Stimulated activated memory B cell treated with anti-CD40 and anti-IgM and Interleukin-4, amounts not matched to agents 10 μg/mL and 1 μg/mL and 100 μg/mL, for 72 hours (primary cell): ENCODE results near the gene RCN1.
A peak's percentile ranks its signal among the peaks of the same experiment; 100 is the strongest.

ENCODE experiments used
- ATAC-seq: fragments of 150-1000 bp; cut with Tn5 transposase; 2 replicates; pipeline ENCODE4 v1.10.0; 2021
- H3K27ac Mint-ChIP-seq: one replicate; pipeline ENCODE4 v1.8.0; 2022; ENCODE audit warnings: mild to moderate bottlenecking, mixed read lengths
- H3K27me3 Mint-ChIP-seq: one replicate; pipeline ENCODE4 v1.8.0; 2022; ENCODE audit warnings: mixed read lengths
- H3K36me3 Mint-ChIP-seq: one replicate; pipeline ENCODE4 v1.8.0; 2022; ENCODE audit warnings: mixed read lengths
- H3K4me1 Mint-ChIP-seq: one replicate; pipeline ENCODE4 v1.8.0; 2022; ENCODE audit warnings: mixed read lengths
- H3K4me3 Mint-ChIP-seq: one replicate; pipeline ENCODE4 v1.8.0; 2022; ENCODE audit warnings: mild to moderate bottlenecking, moderate library complexity, mixed read lengths
- H3K9me3 Mint-ChIP-seq: one replicate; pipeline ENCODE4 v1.8.0; 2022; ENCODE audit warnings: mixed read lengths

The RCN1 gene

GRCh38 chr11:32069361-32070058, 21.4 kb upstream of the RCN1 start:
- Mint-ChIP-seq H3K27ac (no peak overlapping the region), H3K36me3 (no peaks in the 10 kb centered on the region), H3K4me1 (no peaks in the 10 kb centered on the region), H3K27me3 (peaks cover 35% of the 10 kb centered on the region), H3K4me3 (no peak overlapping the region), H3K9me3 (no peaks in the 10 kb centered on the region)
- peak; percentile 46 for ATAC-seq

- H3K4me3 Mint-ChIP-seq = no peak overlapping the region
- peaks cover 40% of the 10 kb centered on the region for H3K27me3 Mint-ChIP-seq
- no peak overlapping the region for H3K27ac Mint-ChIP-seq
- H3K4me1 Mint-ChIP-seq = no peaks in the 10 kb centered on the region
- ATAC-seq = no peak
- H3K9me3 Mint-ChIP-seq = no peaks in the 10 kb centered on the region
- H3K36me3 Mint-ChIP-seq = no peaks in the 10 kb centered on the region
These were observed 20.2 kb upstream of the RCN1 start for GRCh38 chr11:32070692-32071091.

- peaks cover 45% of the 10 kb centered on the region for H3K27me3 Mint-ChIP-seq
- H3K36me3 Mint-ChIP-seq = no peaks in the 10 kb centered on the region
- H3K9me3 Mint-ChIP-seq = peaks cover 3% of the 10 kb centered on the region
- H3K27ac Mint-ChIP-seq = no peak overlapping the region
- no peaks in the 10 kb centered on the region for H3K4me1 Mint-ChIP-seq
- H3K4me3 Mint-ChIP-seq = no peak overlapping the region
- no peak for ATAC-seq
These were observed 19.1 kb upstream of the RCN1 start for GRCh38 chr11:32071811-32072210.

GRCh38 chr11:32072872-32073643, 17.8 kb upstream of the RCN1 start:
- no peaks in the 10 kb centered on the region for H3K4me1 Mint-ChIP-seq
- no peaks in the 10 kb centered on the region for H3K36me3 Mint-ChIP-seq
- peaks cover 3% of the 10 kb centered on the region for H3K9me3 Mint-ChIP-seq
- ATAC-seq = no peak
- peaks cover 57% of the 10 kb centered on the region for H3K27me3 Mint-ChIP-seq
- H3K4me3 Mint-ChIP-seq = no peak overlapping the region
- no peak overlapping the region for H3K27ac Mint-ChIP-seq

- H3K9me3 Mint-ChIP-seq = peaks cover 3% of the 10 kb centered on the region
These were observed 17.2 kb upstream of the RCN1 start for GRCh38 chr11:32073644-32074026.

GRCh38 chr11:32079553-32079952, 11.3 kb upstream of the RCN1 start:
- peaks cover 3% of the 10 kb centered on the region for H3K9me3 Mint-ChIP-seq
- H3K27me3 Mint-ChIP-seq = peaks cover 43% of the 10 kb centered on the region
- no peaks in the 10 kb centered on the region for H3K4me1 Mint-ChIP-seq
- no peak overlapping the region for H3K4me3 Mint-ChIP-seq
- no peak for ATAC-seq
- no peak overlapping the region for H3K27ac Mint-ChIP-seq
- no peaks in the 10 kb centered on the region for H3K36me3 Mint-ChIP-seq

More at GRCh38 chr11:32073644-32074026, 17.2 kb upstream of the RCN1 start:
- ATAC-seq = no peak
- Mint-ChIP-seq H3K4me1 (no peaks in the 10 kb centered on the region), H3K27ac (no peak overlapping the region), H3K36me3 (no peaks in the 10 kb centered on the region), H3K27me3 (peaks cover 57% of the 10 kb centered on the region), H3K4me3 (no peak overlapping the region)

GRCh38 chr11:32080361-32080980, 10.4 kb upstream of the RCN1 start:
- no peak overlapping the region for H3K4me3 Mint-ChIP-seq
- H3K4me1 Mint-ChIP-seq = no peaks in the 10 kb centered on the region
- H3K27ac Mint-ChIP-seq = no peak overlapping the region
- H3K9me3 Mint-ChIP-seq = peaks cover 3% of the 10 kb centered on the region
- ATAC-seq = no peak
- H3K27me3 Mint-ChIP-seq = peaks cover 34% of the 10 kb centered on the region
- H3K36me3 Mint-ChIP-seq = no peaks in the 10 kb centered on the region

- peak; percentile 35 for ATAC-seq
- no peaks in the 10 kb centered on the region for H3K36me3 Mint-ChIP-seq
- no peak overlapping the region for H3K27ac Mint-ChIP-seq
- peaks cover 29% of the 10 kb centered on the region for H3K27me3 Mint-ChIP-seq
- peaks cover 3% of the 10 kb centered on the region for H3K9me3 Mint-ChIP-seq
- no peaks in the 10 kb centered on the region for H3K4me1 Mint-ChIP-seq
- no peak overlapping the region for H3K4me3 Mint-ChIP-seq
These were observed 9.7 kb upstream of the RCN1 start for GRCh38 chr11:32081129-32081641.

- Mint-ChIP-seq H3K4me1 (no peaks in the 10 kb centered on the region), H3K36me3 (no peaks in the 10 kb centered on the region), H3K27ac (no peak overlapping the region), H3K4me3 (no peak overlapping the region), H3K9me3 (no peaks in the 10 kb centered on the region), H3K27me3 (peaks cover 31% of the 10 kb centered on the region)
- ATAC-seq = no peak
These were observed 9.0 kb upstream of the RCN1 start for GRCh38 chr11:32081901-32082300.

GRCh38 chr11:32082346-32082986, 8.4 kb upstream of the RCN1 start:
- ATAC-seq = no peak
- Mint-ChIP-seq H3K4me1 (no peaks in the 10 kb centered on the region), H3K27me3 (peaks cover 30% of the 10 kb centered on the region)

GRCh38 chr11:32087597-32087996, 3.3 kb upstream of the RCN1 start:
- H3K27me3 Mint-ChIP-seq = peaks cover 25% of the 10 kb centered on the region
- H3K9me3 Mint-ChIP-seq = no peaks in the 10 kb centered on the region
- peaks cover 15% of the 10 kb centered on the region for H3K4me1 Mint-ChIP-seq
- H3K4me3 Mint-ChIP-seq = no peak overlapping the region
- no peak overlapping the region for H3K27ac Mint-ChIP-seq
- H3K36me3 Mint-ChIP-seq = no peaks in the 10 kb centered on the region
- ATAC-seq = no peak

More at GRCh38 chr11:32082346-32082986, 8.4 kb upstream of the RCN1 start:
- Mint-ChIP-seq H3K36me3 (no peaks in the 10 kb centered on the region), H3K9me3 (no peaks in the 10 kb centered on the region), H3K27ac (no peak overlapping the region), H3K4me3 (no peak overlapping the region)

- H3K27ac Mint-ChIP-seq = no peak overlapping the region
- H3K4me3 Mint-ChIP-seq = peak overlapping the region; percentile 32
- no peak for ATAC-seq
- no peaks in the 10 kb centered on the region for H3K9me3 Mint-ChIP-seq
- H3K27me3 Mint-ChIP-seq = peaks cover 21% of the 10 kb centered on the region
- H3K36me3 Mint-ChIP-seq = no peaks in the 10 kb centered on the region
- peaks cover 21% of the 10 kb centered on the region for H3K4me1 Mint-ChIP-seq
These were observed 2.5 kb upstream of the RCN1 start for GRCh38 chr11:32088117-32088941.

GRCh38 chr11:32092581-32093170, 1.8 kb downstream of the RCN1 start:
- Mint-ChIP-seq H3K4me3 (peak overlapping the region; percentile 47), H3K36me3 (peaks cover 11% of the 10 kb centered on the region), H3K27me3 (no peaks in the 10 kb centered on the region)

GRCh38 chr11:32094923-32095322, 4.0 kb downstream of the RCN1 start:
- Mint-ChIP-seq H3K27ac (no peak overlapping the region), H3K4me1 (peaks cover 11% of the 10 kb centered on the region)
- no peak for ATAC-seq

More at GRCh38 chr11:32092581-32093170, 1.8 kb downstream of the RCN1 start:
- peaks cover 26% of the 10 kb centered on the region for H3K4me1 Mint-ChIP-seq
- peak overlapping the region; percentile 81 for H3K27ac Mint-ChIP-seq
- no peaks in the 10 kb centered on the region for H3K9me3 Mint-ChIP-seq
- no peak for ATAC-seq

More at GRCh38 chr11:32094923-32095322, 4.0 kb downstream of the RCN1 start:
- no peaks in the 10 kb centered on the region for H3K27me3 Mint-ChIP-seq
- H3K4me3 Mint-ChIP-seq = no peak overlapping the region
- no peaks in the 10 kb centered on the region for H3K9me3 Mint-ChIP-seq
- H3K36me3 Mint-ChIP-seq = peaks cover 33% of the 10 kb centered on the region
